ENCODE data around the gene MUC5B.
A peak's percentile ranks its signal among the peaks of the same experiment; 100 is the strongest.

The MUC5B gene

GRCh38 chr11:1192741-1193325 lies 30.0 kb upstream of the MUC5B start:
- no peak for DNase-seq (ENCODE audit: low spot score)

DNA sequence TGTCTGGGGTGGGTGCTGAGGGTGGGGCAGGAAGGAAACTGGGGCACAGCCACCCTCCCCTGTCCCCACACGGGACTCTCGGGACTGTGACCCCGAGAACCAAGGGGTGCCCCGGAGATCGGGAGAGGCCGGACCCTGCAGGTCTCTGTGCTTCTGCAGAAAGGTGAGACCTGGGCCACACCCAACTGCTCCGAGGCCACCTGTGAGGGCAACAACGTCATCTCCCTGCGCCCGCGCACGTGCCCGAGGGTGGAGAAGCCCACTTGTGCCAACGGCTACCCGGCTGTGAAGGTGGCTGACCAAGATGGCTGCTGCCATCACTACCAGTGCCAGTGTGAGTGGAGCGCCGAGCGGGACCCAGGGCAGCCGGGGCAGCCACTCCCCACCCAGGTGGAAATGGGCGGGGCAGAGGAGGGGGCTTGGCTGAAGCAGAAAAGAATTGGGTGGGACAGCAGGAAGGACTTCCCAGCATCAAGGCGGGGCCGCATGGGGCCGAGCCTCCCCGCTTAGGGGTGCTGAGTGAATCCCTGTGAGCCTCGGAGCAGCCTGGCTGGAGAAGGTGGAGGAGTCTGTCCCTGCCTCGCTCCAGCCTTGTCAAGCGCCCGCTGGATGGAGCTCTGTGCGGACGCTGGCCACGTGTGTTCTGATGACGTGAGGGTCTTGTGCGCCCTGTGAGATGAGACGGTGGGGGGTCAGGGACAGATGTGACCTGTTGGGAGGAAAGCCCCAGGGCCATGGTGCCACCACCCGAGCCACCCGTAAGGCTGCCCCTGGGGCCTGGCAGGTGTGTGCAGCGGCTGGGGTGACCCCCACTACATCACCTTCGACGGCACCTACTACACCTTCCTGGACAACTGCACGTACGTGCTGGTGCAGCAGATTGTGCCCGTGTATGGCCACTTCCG lies 29.3 kb upstream of the MUC5B start:
- DNase-seq (ENCODE audit: low spot score), result no peak

GRCh38 chr11:1194231-1194976 lies 28.5 kb upstream of the MUC5B start:
- DNase-seq (ENCODE audit: low spot score), result no peak

DNA sequence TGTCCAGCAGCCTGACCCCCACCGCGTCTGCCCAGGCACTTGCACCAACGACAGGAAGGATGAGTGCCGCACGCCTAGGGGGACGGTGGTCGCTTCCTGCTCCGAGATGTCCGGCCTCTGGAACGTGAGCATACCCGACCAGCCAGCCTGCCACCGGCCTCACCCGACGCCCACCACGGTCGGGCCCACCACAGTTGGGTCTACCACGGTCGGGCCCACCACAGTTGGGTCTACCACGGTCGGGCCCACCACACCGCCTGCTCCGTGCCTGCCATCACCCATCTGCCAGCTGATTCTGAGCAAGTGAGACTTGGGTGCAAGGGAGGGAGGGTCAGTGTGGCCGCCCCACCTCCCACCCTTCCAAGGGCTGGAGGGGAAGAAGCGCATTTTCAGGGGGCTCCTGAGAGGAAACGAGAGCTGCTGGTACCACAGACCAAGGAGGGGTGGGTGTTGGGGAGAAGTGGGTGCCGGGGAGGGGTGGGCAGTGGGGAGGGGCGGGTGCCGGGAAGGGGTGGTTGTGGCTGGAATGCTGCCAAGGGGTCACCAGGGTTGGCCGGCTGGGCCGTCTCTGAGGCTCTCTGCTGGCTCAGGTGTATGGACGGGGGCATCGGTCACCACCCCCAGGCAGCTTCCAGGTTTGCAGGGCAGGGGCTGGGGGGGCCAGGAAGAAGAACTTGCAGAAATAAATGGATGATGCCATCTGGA lies 27.7 kb upstream of the MUC5B start:
- DNase-seq (ENCODE audit: low spot score), result no peak

DNA sequence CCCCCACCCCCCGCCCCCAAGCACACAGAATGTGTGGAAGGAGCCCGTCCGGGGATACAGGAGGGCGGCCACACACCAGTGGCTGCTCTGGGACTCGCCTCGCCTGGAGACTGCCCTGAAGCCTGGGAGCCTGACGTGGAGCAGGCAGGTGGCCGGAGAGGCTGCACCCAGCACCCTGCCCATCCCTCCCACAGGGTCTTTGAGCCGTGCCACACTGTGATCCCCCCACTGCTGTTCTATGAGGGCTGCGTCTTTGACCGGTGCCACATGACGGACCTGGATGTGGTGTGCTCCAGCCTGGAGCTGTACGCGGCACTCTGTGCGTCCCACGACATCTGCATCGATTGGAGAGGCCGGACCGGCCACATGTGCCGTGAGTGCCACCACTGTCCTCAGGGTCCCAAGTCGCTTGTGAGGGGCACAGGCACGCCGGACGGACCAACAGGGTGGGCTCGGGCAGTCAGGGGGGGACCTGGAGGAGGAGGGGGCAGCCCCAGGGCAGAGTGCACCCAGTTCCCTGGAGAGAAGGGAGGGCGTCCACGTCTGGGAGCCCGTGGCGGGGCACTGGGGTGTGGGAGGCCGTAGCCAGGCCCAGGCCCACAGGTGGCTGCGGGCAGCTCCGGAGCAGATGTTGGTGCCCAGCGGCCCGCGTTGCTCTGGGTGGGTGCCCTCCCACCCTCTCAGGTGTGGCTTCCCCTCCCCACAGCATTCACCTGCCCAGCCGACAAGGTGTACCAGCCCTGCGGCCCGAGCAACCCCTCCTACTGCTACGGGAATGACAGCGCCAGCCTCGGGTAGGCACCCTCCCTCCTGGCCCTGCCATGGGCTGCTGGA lies 27.0 kb upstream of the MUC5B start:
- no peak for DNase-seq (ENCODE audit: low spot score)

DNA sequence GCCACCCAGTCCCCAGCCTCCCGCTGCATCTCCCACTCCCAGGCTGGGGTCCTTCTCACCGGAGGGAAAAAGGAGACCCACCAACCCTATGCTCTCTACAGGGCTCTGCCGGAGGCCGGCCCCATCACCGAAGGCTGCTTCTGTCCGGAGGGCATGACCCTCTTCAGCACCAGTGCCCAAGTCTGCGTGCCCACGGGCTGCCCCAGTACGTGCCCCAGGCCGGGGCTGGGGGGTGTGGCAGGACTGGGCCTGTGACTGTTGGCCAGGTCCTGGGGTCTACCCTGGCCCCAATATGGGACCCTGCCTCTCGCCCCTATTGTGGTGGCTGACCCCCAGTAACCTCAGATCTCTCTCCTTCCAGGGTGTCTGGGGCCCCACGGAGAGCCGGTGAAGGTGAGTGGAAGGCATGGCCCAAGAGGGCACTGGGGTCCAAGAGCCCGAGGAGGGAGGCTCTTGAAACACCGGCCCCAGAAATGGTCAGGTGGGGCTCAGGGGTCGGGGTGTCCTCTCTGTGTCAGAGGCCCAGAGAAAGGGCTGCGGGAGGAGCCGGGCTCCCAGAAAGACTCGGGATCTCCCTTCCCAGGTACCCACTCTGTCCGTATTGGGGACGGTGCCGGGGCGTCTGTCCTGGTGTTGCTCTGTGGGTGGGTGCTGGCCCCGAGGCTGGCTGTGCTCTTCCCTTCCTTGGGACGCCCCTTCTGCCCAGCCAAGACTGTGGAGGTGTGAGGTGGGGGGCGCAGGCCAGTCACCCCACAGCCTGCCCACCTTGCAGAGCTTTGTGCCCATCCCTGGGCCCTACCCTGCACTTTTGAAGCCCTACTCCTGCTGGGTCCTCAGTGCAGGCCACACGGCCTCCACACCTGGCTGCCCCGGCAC lies 26.1 kb upstream of the MUC5B start:
- DNase-seq (ENCODE audit: low spot score), result no peak

- DNase-seq (ENCODE audit: low spot score), result no peak
These were observed 25.4 kb upstream of the MUC5B start for GRCh38 chr11:1197431-1197885.

DNA sequence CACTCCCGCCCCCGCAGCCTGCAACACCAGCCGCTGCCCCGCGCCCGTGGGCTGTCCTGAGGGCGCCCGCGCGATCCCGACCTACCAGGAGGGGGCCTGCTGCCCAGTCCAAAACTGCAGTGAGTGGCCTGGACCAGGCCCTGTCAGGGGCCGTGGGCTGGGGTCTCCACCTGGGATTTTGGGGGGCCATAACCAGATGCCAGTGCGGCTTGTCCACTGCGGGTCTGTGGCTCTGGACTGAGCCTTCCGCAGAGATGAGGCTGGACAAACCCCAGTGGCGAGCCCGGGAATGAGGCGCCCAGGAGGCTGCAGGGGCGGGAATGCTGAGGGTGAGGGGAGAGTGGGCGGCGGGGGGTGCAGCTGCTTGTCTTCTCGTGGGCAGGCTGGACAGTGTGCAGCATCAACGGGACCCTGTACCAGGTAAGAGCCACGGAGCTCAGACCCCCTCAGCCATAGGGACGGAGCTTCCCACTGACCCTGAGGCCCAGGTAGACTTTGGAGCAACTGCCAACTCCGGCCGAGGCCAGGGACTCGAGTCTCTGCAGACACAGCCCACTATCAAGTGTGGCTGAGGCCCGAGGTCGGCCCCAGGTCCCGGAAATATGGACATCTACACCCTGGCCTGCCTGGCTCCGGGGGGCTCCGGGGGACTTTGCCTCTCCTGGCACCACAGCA lies 24.8 kb upstream of the MUC5B start:
- no peak for DNase-seq (ENCODE audit: low spot score)

- no peak for DNase-seq (ENCODE audit: low spot score)
These were observed 24.2 kb upstream of the MUC5B start for GRCh38 chr11:1198561-1199240.

DNA sequence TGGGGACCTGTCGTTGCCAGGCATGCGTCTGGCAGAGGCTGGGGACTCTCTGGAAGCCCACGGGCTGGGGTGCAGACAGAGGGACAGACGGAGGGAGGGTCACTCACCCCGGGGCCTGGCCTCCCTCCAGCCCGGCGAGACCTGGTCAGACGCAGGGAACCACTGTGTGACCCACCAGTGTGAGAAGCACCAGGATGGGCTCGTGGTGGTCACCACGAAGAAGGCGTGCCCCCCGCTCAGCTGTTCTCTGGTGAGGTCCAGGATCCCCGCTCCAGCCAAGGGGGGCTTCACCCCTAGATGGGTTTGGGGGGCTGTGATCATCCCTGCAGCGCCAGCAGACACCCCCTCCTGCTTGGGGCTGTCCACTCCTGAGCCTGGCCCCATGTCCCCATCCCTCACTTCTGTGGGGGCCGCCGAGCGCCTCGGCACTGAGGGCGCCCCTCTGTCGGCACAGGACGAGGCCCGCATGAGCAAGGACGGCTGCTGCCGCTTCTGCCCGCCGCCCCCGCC lies 23.6 kb upstream of the MUC5B start:
- DNase-seq (ENCODE audit: low spot score), result no peak

- DNase-seq (ENCODE audit: low spot score), result no peak
These were observed 22.9 kb upstream of the MUC5B start for GRCh38 chr11:1199751-1200610.

GRCh38 chr11:1200611-1201191 lies 22.2 kb upstream of the MUC5B start:
- no peak for DNase-seq (ENCODE audit: low spot score)

DNA sequence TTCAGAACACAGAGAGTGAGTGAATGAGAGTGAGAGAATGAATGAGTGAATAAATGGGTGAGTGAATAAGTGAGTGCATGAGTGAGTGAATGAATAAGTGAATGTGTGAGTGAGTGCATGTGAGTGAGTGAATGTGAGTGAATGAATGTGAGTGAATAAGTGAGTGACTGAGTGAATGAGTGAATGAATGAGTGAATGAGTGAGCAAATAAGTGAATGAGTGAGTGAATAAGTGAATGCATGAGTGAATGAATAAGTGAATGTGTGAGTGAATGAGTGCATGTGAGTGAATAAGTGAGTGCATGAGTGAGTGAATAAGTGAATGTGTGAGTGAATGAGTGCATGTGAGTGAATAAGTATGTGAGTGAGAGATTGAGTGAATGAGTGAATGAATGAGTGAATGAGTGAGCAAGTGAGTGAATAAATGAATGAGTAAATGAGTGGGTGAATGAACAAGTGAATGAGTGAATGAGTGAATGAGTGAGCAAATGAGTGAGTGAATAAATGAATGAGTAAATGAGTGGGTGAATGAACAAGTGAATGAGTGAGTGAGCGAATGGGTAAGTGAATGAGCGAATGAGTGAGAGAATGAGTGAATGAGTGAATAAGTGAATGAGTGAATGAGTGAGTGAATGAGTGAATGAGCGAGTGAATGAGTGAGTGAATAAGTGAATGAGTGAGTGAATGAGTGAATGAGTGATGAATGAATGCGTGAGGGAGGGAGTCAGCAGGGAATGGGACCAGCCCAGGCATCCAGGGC lies 21.3 kb upstream of the MUC5B start:
- no peak for DNase-seq (ENCODE audit: low spot score)

- DNase-seq (ENCODE audit: low spot score), result no peak
These were observed 20.6 kb upstream of the MUC5B start for GRCh38 chr11:1202154-1202775.

- DNase-seq (ENCODE audit: low spot score), result peak; percentile 42
These were observed 19.9 kb upstream of the MUC5B start for GRCh38 chr11:1202776-1203504.
